ENCODE results near the gene COX7A2. TPM values are rescaled to one million over a fixed set of nuclear protein-coding genes. Genes with fewer than 3 reads are reported as not detected.

COX7A2 gene
- total and polyA plus RNA-seq, 2 donors (not counting 1 experiment from before 2014, with no cell fraction given), result 83.8 to 160 TPM

DNA sequence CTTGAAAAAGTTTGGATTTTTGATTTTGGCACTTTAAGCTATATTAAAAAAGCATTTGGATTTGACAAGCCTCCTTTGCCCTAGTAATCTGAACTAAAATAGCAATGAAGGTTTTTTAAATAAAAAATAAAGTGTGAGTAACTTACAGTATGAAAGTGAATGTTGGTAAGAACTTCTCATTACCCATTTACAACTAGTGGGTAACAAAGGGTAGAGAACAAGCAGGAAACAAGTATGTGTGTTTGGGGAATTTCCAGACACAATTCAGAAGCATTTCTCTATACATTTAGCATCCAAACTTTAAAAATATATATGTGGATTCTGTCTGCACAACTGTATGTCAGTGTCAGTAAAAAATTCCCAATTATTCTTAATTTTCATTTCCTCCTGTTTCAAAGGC is 38.1 kb upstream of the COX7A2 start:
- Histone ChIP-seq H3K36me3 (replicated peaks in 1 of 2; ENCODE audit: control extremely low read depth in 1 of 2, control insufficient read depth in 1 of 2, extremely low read depth in 1 of 2, insufficient read depth in 2 of 2, low read length in 1 of 2) (no peaks in the 10 kb centered on the region), H3K9ac (ENCODE audit: low read length) (no peak overlapping the region), H2AFZ (ENCODE audit: insufficient read depth, low read depth, low read length, poor library complexity, severe bottlenecking) (no peak overlapping the region), H3K4me3 (ENCODE audit: control extremely low read depth in 1 of 5, extremely low read depth in 1 of 5, insufficient read depth in 1 of 5, low read depth in 2 of 5, low read length in 4 of 5) (no peak overlapping the region), H3K79me2 (ENCODE audit: control insufficient read depth, insufficient read depth, low read length) (peaks cover 86% of the 10 kb centered on the region), H3K27ac (ENCODE audit: low read length in 2 of 2) (no peak overlapping the region), H4K20me1 (ENCODE audit: control insufficient read depth, insufficient read depth, low read length, poor library complexity, severe bottlenecking) (peaks cover 15% of the 10 kb centered on the region), H3K9me3 (ENCODE audit: control extremely low read depth in 1 of 3, control insufficient read depth in 2 of 3, insufficient read depth in 1 of 3, low read length in 2 of 3) (no peaks in the 10 kb centered on the region), H3K27me3 (replicated peaks in 1 of 4; ENCODE audit: control extremely low read depth in 1 of 4, control insufficient read depth in 3 of 4, insufficient read depth in 4 of 4, low read length in 3 of 4) (no peaks in the 10 kb centered on the region), H3K4me2 (replicated peaks; ENCODE audit: low read depth, low read length, poor library complexity, severe bottlenecking) (peak overlapping the region; percentile 18), H3K4me1 (ENCODE audit: control insufficient read depth in 2 of 2, insufficient read depth in 2 of 2, low read length in 2 of 2) (peaks cover 15 to 28% of the 10 kb centered on the region in 2 donors)
- CTCF ChIA-PET, result interaction anchor here (1.0 kb wide), 1 partner anchor 13 kb away, joined by 4 read pairs; no protein-coding TSS in a partner anchor
- no peak for TF ChIP-seq EZH2 (IDR thresholded peaks at IDR 0.05; ENCODE audit: borderline replicate concordance, insufficient read depth, low read depth, low read length, poor library complexity, severe bottlenecking)
- TF ChIP-seq, protein P1, sequence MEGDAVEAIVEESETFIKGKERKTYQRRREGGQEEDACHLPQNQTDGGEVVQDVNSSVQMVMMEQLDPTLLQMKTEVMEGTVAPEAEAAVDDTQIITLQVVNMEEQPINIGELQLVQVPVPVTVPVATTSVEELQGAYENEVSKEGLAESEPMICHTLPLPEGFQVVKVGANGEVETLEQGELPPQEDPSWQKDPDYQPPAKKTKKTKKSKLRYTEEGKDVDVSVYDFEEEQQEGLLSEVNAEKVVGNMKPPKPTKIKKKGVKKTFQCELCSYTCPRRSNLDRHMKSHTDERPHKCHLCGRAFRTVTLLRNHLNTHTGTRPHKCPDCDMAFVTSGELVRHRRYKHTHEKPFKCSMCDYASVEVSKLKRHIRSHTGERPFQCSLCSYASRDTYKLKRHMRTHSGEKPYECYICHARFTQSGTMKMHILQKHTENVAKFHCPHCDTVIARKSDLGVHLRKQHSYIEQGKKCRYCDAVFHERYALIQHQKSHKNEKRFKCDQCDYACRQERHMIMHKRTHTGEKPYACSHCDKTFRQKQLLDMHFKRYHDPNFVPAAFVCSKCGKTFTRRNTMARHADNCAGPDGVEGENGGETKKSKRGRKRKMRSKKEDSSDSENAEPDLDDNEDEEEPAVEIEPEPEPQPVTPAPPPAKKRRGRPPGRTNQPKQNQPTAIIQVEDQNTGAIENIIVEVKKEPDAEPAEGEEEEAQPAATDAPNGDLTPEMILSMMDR (IDR thresholded peaks at IDR 0.05), result no peak
- Mint-ChIP-seq H3K9me3 (ENCODE audit: insufficient read depth) (no peaks in the 10 kb centered on the region), H3K4me1 (peaks cover 35% of the 10 kb centered on the region), H3K27me3 (no peaks in the 10 kb centered on the region), H3K27ac (no peak overlapping the region), H3K4me3 (no peak overlapping the region)
- POLR2A ChIA-PET, result no interaction called here
- intact Hi-C loops (cut with micrococcal nuclease), result loop anchor here (2.0 to 10.0 kb wide), 2 partner anchors 15 to 1817 kb away; partner anchors contain the start of gene MTO1
- DNase-seq (peak; percentile 22), ATAC-seq (ENCODE audit: low read depth) (no peak)

DNA sequence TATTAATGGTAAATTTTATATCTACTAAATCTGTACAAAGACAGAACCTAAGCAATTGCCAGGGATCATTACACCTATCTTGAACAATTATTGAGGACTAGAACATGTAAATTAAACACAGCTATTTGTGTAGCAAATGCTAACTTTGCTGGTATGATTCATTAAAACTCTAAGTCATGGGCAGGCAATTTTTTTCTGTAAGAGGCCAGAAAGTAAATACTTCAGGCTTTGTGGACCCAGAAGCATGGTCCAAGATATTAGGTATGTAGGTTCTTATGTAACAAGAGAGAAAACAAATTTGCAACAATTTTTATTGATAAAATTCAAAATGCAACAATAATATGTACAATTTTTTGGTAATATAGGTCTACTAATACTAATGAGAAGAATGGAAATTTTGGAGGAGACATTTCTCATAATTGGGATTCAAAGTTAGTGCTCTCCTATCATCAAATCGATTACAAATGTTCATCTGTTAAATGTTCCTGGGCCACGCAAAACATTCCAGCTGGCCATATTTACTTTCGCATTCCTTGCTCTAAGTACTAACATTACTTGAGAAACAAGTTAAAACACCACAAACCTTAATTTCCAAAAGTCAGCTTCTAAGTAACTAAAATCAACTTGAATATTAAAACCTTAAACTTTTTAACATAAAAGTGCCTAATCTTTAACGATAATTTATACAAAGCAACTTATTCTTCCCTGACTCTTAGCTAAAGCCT is 36.7 kb upstream of the COX7A2 start:
- no peaks in the 10 kb centered on the region for H3K36me3 ChIP-seq (replicated peaks in 1 of 2; ENCODE audit: control extremely low read depth in 1 of 2, control insufficient read depth in 1 of 2, extremely low read depth in 1 of 2, insufficient read depth in 2 of 2, low read length in 1 of 2)
- ATAC-seq (ENCODE audit: low read depth), result no peak
- no peaks in the 10 kb centered on the region for H3K9me3 ChIP-seq (ENCODE audit: control extremely low read depth in 1 of 3, control insufficient read depth in 2 of 3, insufficient read depth in 1 of 3, low read length in 2 of 3)
- H3K79me2 ChIP-seq (ENCODE audit: control insufficient read depth, insufficient read depth, low read length), result peaks cover 86% of the 10 kb centered on the region
- TF ChIP-seq, protein P1 (IDR thresholded peaks at IDR 0.05), result no peak
- TF ChIP-seq EZH2 (IDR thresholded peaks at IDR 0.05; ENCODE audit: borderline replicate concordance, insufficient read depth, low read depth, low read length, poor library complexity, severe bottlenecking), result no peak
- POLR2A ChIA-PET, result no interaction called here
- CTCF ChIA-PET, result interaction anchor here (1.0 kb wide), 3 partner anchors 11 to 13 kb away, joined by 3 to 4 read pairs (median 3); no protein-coding TSS in a partner anchor
- H3K4me3 Mint-ChIP-seq, result no peak overlapping the region
- WGBS (ENCODE audit: insufficient coverage), result 100% methylated on average over 3 of the region's 4 CpGs
- no peak overlapping the region for H3K4me3 ChIP-seq (ENCODE audit: control extremely low read depth in 1 of 5, extremely low read depth in 1 of 5, insufficient read depth in 1 of 5, low read depth in 2 of 5, low read length in 4 of 5)
- no peak overlapping the region for H3K27ac Mint-ChIP-seq
- DNase-seq, result no peak
- no peak overlapping the region for H3K27ac ChIP-seq (ENCODE audit: low read length in 2 of 2)
- no peaks in the 10 kb centered on the region for H3K27me3 ChIP-seq (replicated peaks in 1 of 4; ENCODE audit: control extremely low read depth in 1 of 4, control insufficient read depth in 3 of 4, insufficient read depth in 4 of 4, low read length in 3 of 4)
- peaks cover 15% of the 10 kb centered on the region for H4K20me1 ChIP-seq (ENCODE audit: control insufficient read depth, insufficient read depth, low read length, poor library complexity, severe bottlenecking)
- no peaks in the 10 kb centered on the region for H3K27me3 Mint-ChIP-seq
- H3K4me1 Mint-ChIP-seq, result peaks cover 40% of the 10 kb centered on the region
- no peak overlapping the region for H3K4me2 ChIP-seq (replicated peaks; ENCODE audit: low read depth, low read length, poor library complexity, severe bottlenecking)
- no peak overlapping the region for H3K9ac ChIP-seq (ENCODE audit: low read length)
- intact Hi-C loops (cut with micrococcal nuclease), result loop anchor here (10.0 kb wide), 1 partner anchor 1815 kb away; the partner anchor contains the start of gene MTO1
- H3K4me1 ChIP-seq (ENCODE audit: control insufficient read depth in 2 of 2, insufficient read depth in 2 of 2, low read length in 2 of 2), result peaks cover 12 to 22% of the 10 kb centered on the region in 2 donors
- H3K9me3 Mint-ChIP-seq (ENCODE audit: insufficient read depth), result no peaks in the 10 kb centered on the region
- H2AFZ ChIP-seq (ENCODE audit: insufficient read depth, low read depth, low read length, poor library complexity, severe bottlenecking), result no peak overlapping the region

Data from B cell (primary cell).